Astrocyte of the hippocampus (primary cell): ENCODE data around the gene DENND6B.
"Not testable (repeated sequence)": the region's sequence is repeated elsewhere in the genome, so short reads cannot be mapped to it uniquely, and the experiment has no call there.

Source experiments
- DNase-seq: peaks from one replicate; pipeline ENCODE4 v3.0.0; 2011; ENCODE audit warnings: low read depth, low spot score

DENND6B gene, protein sequence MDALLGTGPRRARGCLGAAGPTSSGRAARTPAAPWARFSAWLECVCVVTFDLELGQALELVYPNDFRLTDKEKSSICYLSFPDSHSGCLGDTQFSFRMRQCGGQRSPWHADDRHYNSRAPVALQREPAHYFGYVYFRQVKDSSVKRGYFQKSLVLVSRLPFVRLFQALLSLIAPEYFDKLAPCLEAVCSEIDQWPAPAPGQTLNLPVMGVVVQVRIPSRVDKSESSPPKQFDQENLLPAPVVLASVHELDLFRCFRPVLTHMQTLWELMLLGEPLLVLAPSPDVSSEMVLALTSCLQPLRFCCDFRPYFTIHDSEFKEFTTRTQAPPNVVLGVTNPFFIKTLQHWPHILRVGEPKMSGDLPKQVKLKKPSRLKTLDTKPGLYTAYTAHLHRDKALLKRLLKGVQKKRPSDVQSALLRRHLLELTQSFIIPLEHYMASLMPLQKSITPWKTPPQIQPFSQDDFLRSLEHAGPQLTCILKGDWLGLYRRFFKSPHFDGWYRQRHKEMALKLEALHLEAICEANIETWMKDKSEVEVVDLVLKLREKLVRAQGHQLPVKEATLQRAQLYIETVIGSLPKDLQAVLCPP

DNA sequence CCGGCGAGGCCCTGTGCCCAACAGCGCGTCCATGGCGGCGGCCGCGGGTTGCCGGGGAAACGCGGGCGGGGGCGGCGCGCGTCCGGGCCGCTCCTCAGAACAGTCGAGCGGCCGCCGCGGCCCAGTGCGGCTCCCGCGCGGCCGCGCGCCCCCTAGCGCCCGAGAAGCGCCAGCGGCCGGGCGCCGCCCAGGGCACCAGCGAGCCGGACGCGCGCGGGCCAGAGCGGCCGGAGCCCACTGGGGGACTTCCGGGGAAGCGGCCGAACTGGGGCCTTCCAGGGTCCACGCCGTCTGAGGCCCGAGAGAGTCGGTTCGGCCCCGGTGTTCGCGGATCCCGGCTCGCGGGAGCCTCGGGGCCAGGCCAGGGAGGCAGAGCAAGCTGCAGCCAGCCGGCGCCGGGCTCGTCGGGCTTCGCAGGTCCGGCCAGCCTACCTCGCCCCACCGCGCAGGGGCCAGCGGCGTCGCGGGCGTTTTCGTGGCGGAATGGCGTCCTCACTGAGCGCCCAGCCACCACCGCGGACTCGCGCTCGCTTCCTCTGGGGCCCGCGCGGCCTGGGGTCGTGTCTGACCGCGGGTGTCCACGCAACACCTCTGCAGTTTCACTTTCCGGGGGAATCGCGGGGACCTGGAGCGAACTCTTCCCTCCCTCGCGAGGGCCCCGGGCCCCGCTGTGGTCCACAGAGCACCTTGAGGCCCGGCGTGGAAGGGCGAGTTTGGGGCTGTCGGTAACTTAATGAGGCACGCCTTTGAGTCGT is at the start of gene DENND6B:
Gene DENND6B (minus strand): TSS at position 57 of the 755 bp plus-strand sequence. CDS start 24 bp downstream, at position 33.
- DNase-seq = peak; percentile 96

DNA sequence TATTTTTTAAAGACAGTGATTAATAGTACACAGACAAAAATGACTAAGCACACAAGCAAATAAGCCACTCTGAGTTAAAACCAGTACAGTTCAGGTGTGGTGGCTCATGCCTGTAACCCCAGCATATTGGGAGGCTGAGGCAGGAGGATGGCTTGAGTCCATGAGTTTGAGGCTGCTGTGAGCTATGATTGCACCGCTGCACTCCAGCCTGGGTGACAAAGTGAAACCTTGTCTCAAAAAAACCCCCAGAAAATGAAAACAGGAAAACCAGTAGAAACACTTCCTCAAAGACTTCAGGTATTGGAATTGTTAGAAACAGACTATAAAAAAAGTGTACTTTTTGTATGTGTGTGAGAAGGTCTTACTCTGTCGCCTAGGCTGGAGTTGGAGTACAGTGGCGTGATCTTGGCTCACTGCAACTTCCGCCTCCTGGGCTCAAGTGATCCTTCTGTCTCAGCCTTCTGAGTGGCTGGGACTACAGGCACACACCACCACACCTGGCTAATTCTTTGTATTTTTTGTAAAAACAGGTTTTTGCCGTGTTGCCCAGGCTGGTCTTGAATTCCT is 49.4 kb upstream of the DENND6B start:
- no peak for DNase-seq

DNA sequence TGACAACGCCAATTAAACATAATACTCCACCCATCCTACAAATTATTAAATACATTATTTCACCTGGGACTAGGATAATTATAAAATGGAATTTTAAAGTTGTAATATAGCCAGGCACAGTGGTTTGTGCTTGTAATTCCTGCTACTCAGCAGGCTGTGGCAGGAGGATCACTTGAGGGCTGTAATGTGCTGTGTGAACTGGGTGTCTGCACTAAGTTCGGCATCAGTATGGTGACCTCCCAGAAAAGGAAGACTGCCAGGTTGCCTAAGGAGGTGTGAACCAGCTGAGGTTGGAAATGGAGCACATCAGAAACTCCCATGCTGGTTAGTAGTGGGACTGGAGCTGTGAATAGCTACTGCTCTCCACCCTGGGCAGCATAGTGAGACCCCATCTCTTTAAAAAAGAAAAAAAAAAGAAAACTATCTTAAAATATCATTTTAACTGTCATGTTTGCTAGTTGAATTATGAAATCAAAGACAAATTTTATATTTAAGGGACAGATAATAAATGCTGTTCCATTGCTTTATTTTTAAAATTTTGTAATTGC is 44.4 kb upstream of the DENND6B start:
- DNase-seq = no peak

DNA sequence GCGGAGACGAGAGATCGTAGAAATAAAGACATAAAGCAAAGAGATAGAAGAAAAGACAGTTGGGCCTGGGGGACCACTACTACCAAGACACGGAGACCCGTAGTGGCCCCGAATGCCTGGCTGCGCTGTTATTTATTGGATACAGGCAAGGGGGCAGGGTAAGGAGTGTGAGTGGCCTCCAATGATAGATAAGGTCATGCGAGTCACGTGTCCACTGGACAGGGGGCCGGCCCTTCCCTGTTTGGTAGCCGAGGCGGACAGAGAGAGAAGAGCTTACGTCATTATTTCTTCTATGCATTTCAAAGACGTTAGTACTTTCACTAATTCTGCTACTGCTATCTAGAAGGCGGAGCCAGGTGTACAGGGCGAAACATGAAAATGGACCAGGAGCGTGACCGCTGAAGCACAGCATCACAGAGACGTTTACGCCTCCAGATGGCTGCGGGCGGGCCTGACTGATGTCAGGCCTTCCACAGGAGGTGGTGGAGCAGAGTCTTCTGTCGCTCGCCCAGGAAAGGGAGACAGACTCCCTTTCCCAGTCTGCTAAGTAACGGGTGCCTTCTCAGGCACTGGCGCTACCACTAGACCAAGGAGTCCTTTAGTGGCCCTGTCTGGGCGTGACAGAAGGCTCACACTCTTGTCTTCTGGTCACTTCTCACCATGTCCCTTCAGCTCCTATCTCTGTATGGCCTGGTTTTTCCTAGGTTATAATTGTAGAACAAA is 41.1 kb upstream of the DENND6B start:
- DNase-seq = no peak

DNA sequence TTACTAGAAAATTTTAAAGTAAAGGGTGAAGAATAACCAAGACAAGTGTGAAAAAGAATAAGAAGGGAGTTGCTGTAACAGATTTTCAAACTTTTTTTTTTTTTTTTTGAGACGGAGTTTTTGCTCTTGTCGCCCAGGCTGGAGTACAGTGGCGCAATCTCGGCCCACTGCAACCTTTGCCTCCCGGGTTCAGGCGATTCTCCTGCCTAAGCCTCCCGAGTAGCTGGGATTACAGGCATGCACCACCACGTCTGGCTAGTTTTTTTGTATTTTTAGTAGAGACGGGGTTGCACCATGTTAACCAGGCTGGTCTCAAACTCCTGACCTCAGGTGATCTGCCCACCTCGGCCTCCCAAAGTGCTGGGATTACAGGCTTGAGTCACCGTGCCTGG is 37.0 kb upstream of the DENND6B start:
- not testable (repeated sequence) for DNase-seq

DNA sequence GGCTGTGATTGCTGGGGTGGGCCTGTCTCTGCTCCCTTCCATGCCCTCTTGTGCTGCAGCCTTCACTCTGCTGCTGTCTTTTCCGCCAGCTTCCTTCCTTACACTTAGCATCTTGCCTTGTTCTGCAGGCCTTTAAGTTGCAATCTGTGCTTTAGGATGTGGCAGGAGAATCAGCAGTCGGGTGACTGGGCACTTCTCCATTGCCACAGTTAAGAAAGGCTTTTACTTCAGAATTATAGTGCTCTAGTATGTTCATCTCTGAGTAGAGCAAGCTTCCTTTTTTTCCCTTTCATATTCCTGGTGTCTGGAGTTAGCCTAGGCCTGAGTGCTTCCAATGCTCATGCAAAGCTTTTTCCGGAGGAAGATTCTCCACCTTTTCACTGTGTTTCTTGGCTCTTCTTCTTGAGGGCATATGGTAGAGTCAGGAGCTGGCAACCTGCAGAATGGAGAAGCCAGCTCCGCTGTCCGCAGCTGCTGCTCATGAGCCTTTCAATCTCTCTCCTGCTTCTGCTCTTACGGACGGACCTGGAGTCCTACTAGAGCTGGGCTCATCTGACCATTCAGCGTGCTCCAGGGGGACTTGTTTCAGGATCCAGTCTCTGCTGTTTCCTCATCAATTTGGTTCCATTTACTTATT is 36.5 kb upstream of the DENND6B start:
- DNase-seq = no peak

DNA sequence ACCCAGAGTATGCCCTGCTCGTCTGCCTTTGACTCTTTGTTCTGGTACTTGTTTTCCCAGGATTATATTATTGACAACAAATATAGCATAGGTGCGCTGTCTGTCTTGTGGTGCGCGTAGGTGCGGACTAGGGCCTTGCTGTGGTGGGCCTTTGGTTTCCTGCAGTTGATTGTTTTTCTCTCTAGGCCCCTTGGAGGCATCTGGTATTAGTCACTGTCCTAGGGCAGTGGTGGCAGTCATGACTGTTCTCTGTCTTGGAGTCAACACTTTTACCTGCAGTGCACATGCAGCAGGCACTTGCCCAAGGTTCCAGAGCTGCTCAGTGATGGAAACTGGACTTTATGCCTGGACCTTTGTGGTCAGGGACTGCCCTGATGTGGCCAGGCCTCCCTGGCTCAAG is 34.9 kb upstream of the DENND6B start:
- DNase-seq = no peak

DNA sequence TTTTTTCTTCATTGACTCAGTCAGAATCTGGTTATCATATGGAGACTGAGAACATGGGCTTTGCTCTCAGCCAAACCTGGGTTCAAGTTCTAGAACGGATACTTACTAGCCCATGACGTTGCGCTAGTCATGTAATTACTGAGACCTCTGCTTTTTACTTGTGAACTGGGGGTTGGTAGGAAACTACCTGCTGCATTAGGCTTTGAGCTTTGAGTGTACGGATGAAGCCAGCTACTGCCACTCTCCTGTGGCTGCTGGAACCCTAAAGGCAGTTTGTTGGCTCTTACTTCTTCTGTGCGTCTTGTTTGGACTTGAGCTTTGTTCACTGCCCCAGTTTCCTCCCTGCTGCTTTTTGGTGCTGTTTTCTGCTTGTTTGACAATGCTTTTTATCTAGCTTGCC is 34.4 kb upstream of the DENND6B start:
- no peak for DNase-seq

DNA sequence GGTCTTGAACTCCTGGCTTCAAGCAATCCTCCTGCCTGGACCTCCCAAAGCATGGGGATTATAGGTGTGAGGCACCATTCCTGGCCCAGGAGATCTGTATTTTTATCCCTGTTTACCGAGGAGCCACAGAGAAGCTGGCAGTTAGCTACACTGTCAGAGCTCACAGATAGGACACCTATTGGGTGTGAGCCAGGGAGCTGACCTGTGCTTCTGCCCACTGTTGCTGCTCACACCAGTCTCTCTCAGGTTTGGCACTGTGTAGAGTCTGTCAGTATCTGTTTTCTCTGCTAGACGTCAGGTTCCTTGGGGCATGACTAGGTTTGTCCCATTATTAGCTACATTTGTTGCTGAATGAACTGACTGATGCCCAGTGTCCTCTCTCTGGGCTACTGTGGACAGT is 33.8 kb upstream of the DENND6B start:
- DNase-seq = no peak

DNA sequence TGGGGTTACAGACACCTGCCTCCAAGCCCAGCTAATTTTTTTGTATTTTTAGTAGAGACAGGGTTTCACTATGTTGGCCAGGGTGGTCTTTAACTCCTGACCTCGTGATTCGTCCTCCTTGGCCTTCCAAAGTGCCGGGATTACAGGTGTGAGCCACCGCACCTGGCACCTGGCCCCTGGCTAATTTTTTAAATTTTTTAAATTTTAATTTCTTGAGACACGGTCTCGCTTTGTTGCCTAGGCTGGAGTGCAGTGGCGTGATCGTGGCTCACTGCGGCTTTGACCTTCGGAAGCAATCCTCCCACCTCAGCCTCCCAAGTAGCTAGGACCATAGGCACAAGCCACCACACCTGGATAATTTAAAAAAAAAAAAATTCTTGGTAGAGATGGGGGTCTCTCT is 30.9 kb upstream of the DENND6B start:
- no peak for DNase-seq

DNA sequence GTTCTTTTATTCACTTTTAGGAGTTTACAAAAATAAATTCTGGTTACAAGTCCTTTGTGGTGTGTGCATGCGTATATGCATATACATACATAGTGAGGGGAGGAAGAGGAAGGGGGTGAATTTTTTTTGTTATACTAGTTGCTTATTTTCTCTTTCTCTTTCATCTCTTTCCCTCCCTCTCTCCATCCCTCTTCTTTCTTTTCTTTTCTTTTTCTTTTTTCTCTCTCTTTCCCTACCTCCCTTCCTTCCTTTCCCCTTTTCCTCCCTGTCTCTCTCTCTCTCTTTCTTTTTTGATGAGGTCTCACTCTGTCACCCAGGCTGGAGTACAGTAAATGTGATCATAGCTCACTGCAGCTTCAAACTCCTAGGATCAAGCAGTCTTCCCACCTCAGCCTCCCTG is 30.4 kb upstream of the DENND6B start:
- DNase-seq = no peak

DNA sequence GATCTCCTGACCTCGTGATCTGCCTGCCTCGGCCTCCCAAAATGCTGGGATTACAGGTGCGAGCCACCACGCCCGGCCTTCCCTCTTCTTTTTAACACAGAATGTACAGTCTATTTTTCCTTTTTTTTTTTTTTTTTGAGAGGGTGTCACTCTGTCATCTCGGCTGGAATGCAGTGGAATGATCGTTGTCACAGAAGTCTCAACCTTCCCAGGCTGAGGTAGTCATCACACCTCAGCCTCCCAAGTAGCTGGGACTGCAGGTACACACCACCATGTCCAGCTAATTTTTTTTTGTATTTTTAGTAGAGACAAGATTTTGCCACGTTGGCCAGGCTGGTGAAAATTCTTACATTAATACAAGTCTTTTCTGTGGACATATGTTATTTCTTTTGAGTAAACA is 29.4 kb upstream of the DENND6B start:
- no peak for DNase-seq

DNA sequence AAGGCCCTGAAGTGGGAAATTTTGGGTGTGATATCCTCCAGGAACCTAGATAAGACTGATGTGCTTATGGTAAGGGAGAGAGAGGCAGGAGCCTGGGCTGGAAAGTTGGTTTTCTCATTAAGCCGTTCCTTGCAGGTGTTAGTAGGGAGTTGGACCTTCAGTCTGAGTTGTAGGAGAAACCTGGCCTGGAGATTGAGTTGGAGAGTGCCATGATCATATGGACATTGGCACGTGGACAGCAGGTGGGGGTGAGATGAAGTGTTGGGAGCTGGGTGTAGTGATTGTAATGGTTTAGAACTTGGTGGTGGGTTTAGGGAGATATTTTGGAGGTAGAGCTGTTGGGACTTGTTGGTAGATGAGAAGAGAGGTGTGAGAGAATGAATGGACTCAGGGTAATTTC is 21.2 kb upstream of the DENND6B start:
- no peak for DNase-seq

DNA sequence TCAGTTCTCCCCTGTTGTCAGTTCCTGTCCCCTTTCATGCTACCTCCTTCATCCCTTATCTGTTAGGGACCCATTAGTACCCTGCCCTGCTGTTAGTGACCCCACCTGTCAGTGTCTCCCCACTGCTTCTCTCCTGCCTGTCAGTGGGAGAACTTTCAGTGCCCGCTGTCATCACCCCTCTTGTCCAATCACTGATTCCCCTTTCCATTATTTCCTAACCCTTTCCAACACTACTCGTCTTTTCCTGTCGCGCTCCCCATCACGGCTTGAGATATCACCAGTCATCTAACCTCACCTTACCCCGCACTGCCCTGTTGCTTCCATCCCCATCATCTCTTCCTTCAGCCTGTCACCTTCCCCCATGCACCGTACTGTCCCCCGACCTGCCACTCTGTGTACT is 20.3 kb upstream of the DENND6B start:
- DNase-seq = no peak

DNA sequence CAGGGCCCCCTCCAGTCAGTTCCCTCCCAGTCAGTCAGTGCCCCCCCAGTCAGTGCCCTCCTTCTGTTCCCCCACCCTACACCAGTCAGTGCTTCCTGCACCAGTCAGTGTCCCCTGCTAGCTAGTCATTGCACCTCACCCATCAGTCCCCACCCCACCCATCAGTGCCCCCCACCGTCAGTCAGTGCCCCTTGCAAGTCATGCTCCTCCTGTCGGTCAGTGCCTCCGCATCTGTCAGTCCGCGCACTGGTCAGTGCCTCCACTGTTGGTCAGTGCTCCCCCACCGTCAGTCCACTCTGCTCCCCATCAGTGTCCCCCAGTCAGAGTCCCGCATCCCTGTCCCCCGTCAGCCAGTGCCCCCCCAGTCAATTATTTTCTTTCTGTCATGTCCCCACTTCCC is 19.7 kb upstream of the DENND6B start:
- DNase-seq = no peak

DNA sequence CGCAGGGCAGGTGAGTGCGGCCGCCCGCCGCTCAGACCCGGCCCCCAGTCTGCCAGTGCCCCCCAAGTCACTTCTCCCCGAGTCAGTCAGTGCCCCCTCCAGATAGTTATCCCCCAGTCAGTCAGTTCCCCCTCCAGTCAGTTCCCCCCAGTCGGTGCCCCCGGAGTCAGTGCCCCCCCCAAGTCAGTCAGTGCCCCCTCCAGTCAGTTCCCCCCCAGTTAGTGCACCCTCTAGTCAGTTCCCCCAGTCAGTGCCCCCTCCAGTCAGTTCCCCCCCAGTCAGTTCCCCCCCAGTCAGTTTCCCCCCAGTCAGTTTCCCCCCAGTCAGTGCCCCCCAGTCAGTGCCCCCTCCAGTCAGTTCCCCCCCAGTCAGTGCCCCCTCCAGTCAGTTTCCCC is 16.7 kb upstream of the DENND6B start:
- DNase-seq = no peak

DNA sequence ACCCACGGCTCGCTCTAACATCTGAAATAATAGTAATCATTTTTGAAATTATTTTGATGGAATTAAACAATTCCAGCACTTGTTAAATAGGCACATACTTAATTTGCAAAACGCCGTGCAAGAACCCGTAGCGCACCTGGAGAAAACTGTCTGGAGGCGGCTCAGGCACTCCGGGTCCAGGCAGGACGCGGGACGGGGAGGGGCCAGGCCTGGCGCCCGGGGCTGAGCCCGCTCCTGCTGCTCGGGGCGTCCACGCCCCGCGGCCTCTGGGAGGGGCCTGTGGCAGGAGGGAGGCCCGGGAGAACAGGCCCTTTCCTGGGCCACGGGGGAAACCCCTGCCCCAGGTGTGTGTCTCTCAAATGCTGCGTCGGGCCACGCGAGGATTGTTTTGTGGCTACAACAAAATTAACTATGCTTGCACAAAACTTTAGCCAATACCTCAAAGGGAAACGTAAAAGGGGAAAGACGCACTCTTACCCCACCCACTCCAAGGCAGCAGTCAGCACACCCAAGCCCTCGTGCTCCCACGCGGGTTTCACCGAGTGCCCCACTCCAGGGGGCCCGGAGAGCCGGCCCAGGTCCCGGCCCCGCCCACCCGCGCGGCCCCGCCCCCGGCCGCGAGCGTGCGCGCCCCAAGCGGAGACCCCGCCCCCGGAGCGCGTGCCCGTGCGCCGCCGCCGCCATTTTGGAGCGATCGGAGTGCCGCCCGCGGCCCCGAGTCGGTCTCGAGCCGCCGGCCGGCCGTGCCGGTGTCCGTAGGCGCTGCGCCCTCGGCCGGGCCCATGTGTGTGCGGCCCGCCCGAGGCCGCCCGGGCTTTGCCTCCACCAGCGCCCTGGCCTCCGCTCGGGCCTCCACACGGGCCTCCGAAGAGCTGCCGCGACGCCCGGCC is 16.1 kb upstream of the DENND6B start, which contains the start of gene PPP6R2:
Gene PPP6R2 (plus strand): TSS at position 677 of the 890 bp plus-strand sequence. CDS start 50,582 bp downstream, outside the sequence.
- DNase-seq = peak; percentile 92

DNA sequence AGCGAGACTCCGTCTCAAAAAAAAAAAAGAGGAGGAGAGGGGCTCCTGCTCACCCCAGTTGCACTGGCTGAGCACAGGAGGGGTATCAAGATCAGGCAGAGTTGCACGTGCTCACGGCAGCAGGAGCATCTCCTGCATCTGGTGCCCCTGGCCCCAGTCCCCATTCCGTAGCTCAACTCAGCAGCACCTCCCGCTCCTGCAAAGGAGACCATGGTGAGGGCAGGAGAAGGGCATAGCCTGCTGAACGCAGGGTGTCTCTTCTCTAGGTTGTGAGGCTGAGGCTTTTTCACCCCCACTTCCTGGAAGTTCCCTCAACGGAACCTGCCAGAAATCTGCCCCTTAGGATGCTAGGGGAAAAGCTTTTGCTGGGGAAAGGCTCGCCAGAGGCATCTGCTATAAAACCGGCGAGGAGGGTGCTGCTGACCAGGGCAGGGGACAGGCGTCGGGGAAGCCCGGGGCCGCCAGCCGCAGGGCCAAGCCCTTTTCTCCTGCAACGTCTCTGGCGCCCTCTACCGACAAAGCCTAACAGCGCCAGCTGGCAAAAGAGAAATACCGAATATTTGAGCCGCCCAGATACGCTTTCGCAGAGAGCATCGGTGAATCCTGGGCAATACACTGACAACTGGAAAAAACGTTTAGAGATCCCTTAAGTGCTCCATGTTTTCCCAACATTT is 15.3 kb upstream of the DENND6B start:
- peak; percentile 93 for DNase-seq
